Pancreas (tissue), 10 donors: ENCODE measurements around the gene ADAMTS4. TPM values are rescaled to one million over a fixed set of nuclear protein-coding genes. Genes with fewer than 3 reads are reported as not detected.
A peak's percentile ranks its signal among the peaks of the same experiment; 100 is the strongest.

Source experiments
- ATAC-seq, 4 donors: fragments of 200-7000 bp; cut with Tn5 transposase; one replicate each; pipeline versions ENCODE4 v1.8.0 to v1.9.1; 2020; ENCODE audit warnings: mild to moderate bottlenecking in 4 of 4, moderate library complexity in 4 of 4
- DNase-seq, 6 donors: peaks; one replicate each; pipeline ENCODE4 v3.0.0-alpha.2; 2020
- FAIRE-seq: peaks from 2 replicates; lab custom pipeline; 2012; peaks lifted over from hg19 to GRCh38; lab: Jason Lieb, UNC
- H3K27ac ChIP-seq, 4 donors: fragments of 200-600 bp; sonication (generic); 1 replicate in 3 of 4; 2 replicates in 1 of 4; pipeline versions ENCODE4 v1.5.0 to v1.8.0; 2020
- H3K27me3 ChIP-seq, 4 donors: fragments of 200-600 bp; one replicate each; pipeline ENCODE4 v1.8.0; 2021
- H3K36me3 ChIP-seq, 3 donors: fragments of 200-600 bp; sonication (generic) in 1 of 3; one replicate each; pipeline versions ENCODE4 v1.5.0 to v1.8.0; 2020 to 2021
- H3K4me1 ChIP-seq, 3 donors: fragments of 200-600 bp; one replicate each; pipeline ENCODE4 v1.8.0; 2021
- H3K4me3 ChIP-seq, 4 donors: fragments of 200-600 bp; sonication (generic) in 2 of 4; one replicate each; pipeline versions ENCODE4 v1.5.0 to v1.8.0; 2020 to 2021
- H3K9me3 ChIP-seq, 4 donors: fragments of 200-600 bp; one replicate each; pipeline ENCODE4 v1.8.0; 2021
- CTCF ChIP-seq, 4 donors: fragments of 200-600 bp; sonication (generic) in 3 of 4; IDR thresholded peaks; one replicate each; pipeline versions ENCODE4 v1.5.0 to v1.8.0; 2021; ENCODE audit warnings: antibody characterized with exemption in 4 of 4
- WGBS, 2 donors: extraction: QIAGEN DNeasy Blood & Tissue Kit; methylation state at CpG; one replicate each; pipeline ENCODE4 v1.1.7; 2013; 5-methylcytosine and 5-hydroxymethylcytosine counted together
- intact Hi-C, 3 donors: fragments of 100-400 bp; cut with DNase I; formaldehyde crosslinking; loops; one replicate each; pipeline versions ENCODE4 v1.11.1 to v1.14.2; 2022
- polyA plus RNA-seq, 2 donors: library from polyadenylated mRNA; stranded (reverse); fragments of 200-250 nt; gene quantifications; one replicate each; pipeline ENCODE4 v1.2.3, GENCODE V29; 2013
- total RNA-seq, 6 donors: library from RNA; stranded (reverse); fragmentation: NEBNext Ultra II Directional in 4 of 6; extraction: Animal tissue kit (Norgen Biotek cat#: 25700) in 4 of 6; gene quantifications; one replicate each; pipeline versions ENCODE4 v1.2.1 to v1.2.4, GENCODE V29; 2021 to 2023
- donor health status: healthy with polysubstance abuse.
- donor health status: DM: no; HTN: no; CAD: no; lungs with moderate emphysema.
- donor health status: DM: no; HTN: no; CAD: no.
- donor health status: control.
- donor health status: control.
- donor health status: Bipolar disorder and iron deficiency.
- donor health status: DM: yes; HTN: yes; CAD: no.
- donor health status: DM: no; HTN: no; CAD: no.
- donor health status: DM: no; HTN: no; CAD: no.
- donor health status: DM: yes; HTN: yes; CAD: no.

Gene ADAMTS4
- total and polyA plus RNA-seq, 8 donors = 2.7 to 6.6 (median 3.8) TPM

DNA sequence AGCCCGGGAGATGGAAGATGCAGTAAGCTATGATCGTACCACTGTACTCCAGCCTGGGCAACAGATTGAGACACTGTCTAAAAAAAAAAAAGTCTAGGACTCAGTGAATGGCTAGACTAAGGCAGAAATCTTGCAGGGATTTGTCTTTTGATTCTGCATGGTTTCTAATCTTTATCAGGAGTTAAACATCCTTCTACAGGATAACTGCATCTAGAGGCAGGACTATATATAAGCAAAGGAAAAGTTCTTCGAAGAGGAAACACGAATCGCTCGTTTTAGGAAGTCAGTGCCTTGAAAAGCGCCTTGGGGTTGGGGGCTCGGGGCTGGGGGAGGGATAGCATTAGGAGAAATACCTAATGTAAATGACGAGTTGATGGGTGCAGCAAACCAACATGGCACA is 45.7 kb downstream of the ADAMTS4 start:
- intact Hi-C loops = no loop called here
- FAIRE-seq = no peak
- DNase-seq = no peak
- Histone ChIP-seq H3K36me3 (no peaks in the 10 kb centered on the region), H3K27me3 (no peaks in the 10 kb centered on the region), H3K27ac (peak overlapping the region; percentile 90 to 98 (median 97)), H3K4me3 (peak overlapping the region; percentile 58 to 69 (median 60)), H3K9me3 (no peaks in the 10 kb centered on the region), H3K4me1 (peaks cover 2 to 8% (median 8%) of the 10 kb centered on the region in 3 donors)
- peak; percentile 3 to 11 (median 6) for ATAC-seq
- TF ChIP-seq CTCF (IDR thresholded peaks at IDR 0.05) = no peak
- WGBS, 2 donors = 23 to 24% methylated on average over 9 of the region's 9 CpGs

GRCh38 chr1:161145832-161146231 is 53.0 kb downstream of the ADAMTS4 start:
- H3K9me3 ChIP-seq = no peaks in the 10 kb centered on the region
- no peak overlapping the region for H3K4me3 ChIP-seq
- no peak for TF ChIP-seq CTCF (IDR thresholded peaks at IDR 0.05)
- H3K27me3 ChIP-seq = no peaks in the 10 kb centered on the region
- ATAC-seq (no peak), DNase-seq (no peak), FAIRE-seq (no peak)
- WGBS, 2 donors = 74 to 82% methylated on average over 3 of the region's 3 CpGs
- H3K4me1 ChIP-seq = no peaks in the 10 kb centered on the region
- intact Hi-C loops = loop anchor here in 1 of 3 donors (10.0 kb wide), 1 partner anchor 141 kb away; no protein-coding TSS in a partner anchor
- H3K36me3 ChIP-seq = no peaks in the 10 kb centered on the region
- no peak overlapping the region for H3K27ac ChIP-seq

DNA sequence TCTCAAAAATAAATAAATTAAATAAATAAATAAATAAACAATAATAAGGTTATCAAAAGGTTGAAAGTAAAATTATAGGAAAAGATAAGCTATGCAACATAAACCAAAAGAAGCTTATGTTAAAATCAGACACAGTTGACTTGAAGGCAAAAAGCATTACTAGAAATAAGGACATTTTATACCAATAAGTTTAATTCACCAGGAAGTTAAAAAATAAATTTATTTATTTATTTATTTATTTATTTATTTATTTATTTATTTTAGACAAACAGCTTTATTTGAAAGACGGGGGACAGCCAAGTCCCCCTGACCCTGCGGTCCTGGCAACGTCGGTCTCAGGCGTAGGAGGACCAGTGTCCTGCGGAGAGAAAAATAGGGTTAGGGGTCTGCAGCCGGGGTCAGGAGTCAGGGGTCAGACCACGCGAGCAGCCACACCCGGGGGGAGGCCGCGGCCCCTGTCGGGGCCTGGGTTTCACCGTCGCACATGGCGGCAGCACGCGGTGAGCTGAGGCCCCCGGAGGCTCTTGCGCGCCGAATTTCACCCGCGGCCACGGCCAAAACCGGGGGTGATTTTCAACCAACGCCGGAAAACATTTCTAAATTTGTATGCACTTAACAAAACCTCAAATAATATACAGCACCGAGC is 58.0 kb downstream of the ADAMTS4 start:
- no peaks in the 10 kb centered on the region for H3K4me1 ChIP-seq
- no peaks in the 10 kb centered on the region for H3K9me3 ChIP-seq
- no peaks in the 10 kb centered on the region for H3K36me3 ChIP-seq
- DNase-seq = no peak
- no peak overlapping the region for H3K27ac ChIP-seq
- H3K27me3 ChIP-seq = no peaks in the 10 kb centered on the region
- WGBS, 2 donors = 89 to 93% methylated on average over 29 of the region's 29 CpGs
- intact Hi-C loops = loop anchor here in 1 of 3 donors (10.0 kb wide), 1 partner anchor 136 kb away; no protein-coding TSS in a partner anchor
- no peak for ATAC-seq
- no peak for TF ChIP-seq CTCF (IDR thresholded peaks at IDR 0.05)
- no peak overlapping the region for H3K4me3 ChIP-seq
- no peak for FAIRE-seq

- Histone ChIP-seq H3K27ac (no peak overlapping the region), H3K4me1 (no peaks in the 10 kb centered on the region), H3K4me3 (no peak overlapping the region), H3K27me3 (no peaks in the 10 kb centered on the region), H3K9me3 (no peaks in the 10 kb centered on the region), H3K36me3 (no peaks in the 10 kb centered on the region)
- intact Hi-C loops = loop anchor here in 1 of 3 donors (10.0 kb wide), 2 partner anchors 135 to 305 kb away; no protein-coding TSS in a partner anchor
- TF ChIP-seq CTCF (IDR thresholded peaks at IDR 0.05) = peak in 2 of 4 donors; percentile 43 to 47
- DNase-seq = peak in 1 of 6 donors; percentile 55
- WGBS, 2 donors = 8 to 11% methylated on average over 1 of the region's 1 CpG
- no peak for FAIRE-seq
- peak; percentile 74 to 88 (median 80) for ATAC-seq
Observed at GRCh38 chr1:161139766-161140165, 59.1 kb downstream of the ADAMTS4 start.

DNA sequence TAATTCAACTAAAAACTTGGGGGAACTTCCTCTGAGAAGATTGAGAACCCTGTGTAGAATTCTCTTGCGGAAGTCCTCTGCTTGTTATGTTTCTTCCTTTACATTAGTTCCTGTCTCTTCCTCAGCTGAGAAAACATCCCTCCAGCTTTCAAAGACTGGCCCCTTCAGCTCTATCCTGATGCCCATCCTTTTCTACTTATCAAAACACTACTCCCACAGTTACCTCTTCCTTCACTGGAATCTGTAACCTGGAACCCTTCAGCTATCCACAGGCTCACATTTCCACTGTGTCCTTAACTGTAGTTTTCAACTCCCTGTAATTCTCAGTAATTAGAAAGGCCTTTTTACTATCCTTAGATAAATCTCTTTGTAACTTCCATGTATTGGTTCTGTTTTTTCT is 60.4 kb downstream of the ADAMTS4 start:
- no peak for DNase-seq
- no peak for TF ChIP-seq CTCF (IDR thresholded peaks at IDR 0.05)
- H3K27ac ChIP-seq = no peak overlapping the region
- H3K27me3 ChIP-seq = no peaks in the 10 kb centered on the region
- intact Hi-C loops = loop anchor here in 1 of 3 donors (10.0 kb wide), 1 partner anchor 304 kb away; no protein-coding TSS in a partner anchor
- H3K36me3 ChIP-seq = no peaks in the 10 kb centered on the region
- ATAC-seq = no peak
- H3K4me3 ChIP-seq = no peak overlapping the region
- H3K4me1 ChIP-seq = peaks cover 0 to 9% (median 0%) of the 10 kb centered on the region in 3 donors
- H3K9me3 ChIP-seq = no peaks in the 10 kb centered on the region
- WGBS, 2 donors = 86 to 88% methylated on average over 1 of the region's 1 CpG
- FAIRE-seq = no peak
